SH-SY5Y (cell line): ENCODE results near the gene ENDOG.

Source experiments
- GATA2 ChIP-seq: IDR thresholded peaks from 2 replicates; pipeline ENCODE4 v1.6.1; 2011; ENCODE audit warnings: mild to moderate bottlenecking, low read depth, low read length
- GATA3 ChIP-seq: IDR thresholded peaks from 2 replicates; pipeline ENCODE4 v1.6.1; 2011; ENCODE audit warnings: low read depth, mild to moderate bottlenecking, low read length, moderate library complexity

ENDOG gene

DNA sequence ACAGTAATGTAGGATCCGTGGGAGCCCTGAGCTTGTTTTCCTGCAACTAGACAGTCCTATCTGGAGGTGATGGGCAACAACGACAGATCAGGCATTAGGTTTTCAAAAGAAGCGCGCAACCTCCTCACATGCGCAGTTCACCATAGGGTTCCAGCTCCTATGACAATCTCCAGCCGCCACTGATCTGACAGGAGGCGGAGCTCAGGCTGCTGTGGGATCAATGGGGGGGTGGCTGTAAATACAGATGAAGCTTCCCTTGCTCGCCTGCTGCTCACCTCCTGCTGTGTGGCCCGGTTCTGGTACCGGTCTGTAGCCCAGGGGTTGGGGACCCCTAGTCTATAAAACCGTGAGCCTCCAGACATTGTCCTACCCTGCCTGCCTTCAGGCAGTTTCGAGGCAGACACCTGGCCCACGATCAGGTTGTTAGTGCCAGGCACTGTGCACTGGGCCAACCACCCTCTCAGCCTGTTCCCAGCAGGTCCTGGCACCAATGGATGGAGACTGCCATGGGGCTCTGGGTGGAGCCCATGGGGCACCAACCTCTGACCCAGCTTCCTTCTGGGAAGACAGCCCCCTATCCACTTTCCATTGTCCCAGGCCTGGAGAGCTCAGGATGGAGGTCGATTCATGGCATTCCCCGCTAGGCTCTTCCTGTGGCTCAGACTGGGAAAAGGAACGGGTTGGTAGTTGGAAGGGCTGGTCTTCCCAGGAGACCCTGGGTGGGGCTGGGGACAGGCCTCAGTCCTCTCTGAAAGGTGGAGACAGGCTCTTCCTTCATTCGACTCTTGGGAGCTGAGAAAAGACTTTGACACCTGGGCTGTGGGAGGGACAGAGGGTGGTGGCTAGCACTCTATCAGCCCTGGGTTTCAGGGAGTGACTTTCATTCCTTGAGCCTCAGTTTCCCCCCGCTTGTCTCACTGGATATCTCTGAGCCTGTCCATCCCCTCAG is 1.7 kb downstream of the ENDOG start:
- TF ChIP-seq GATA3 (no peak), GATA2 (no peak)

- no peak for TF ChIP-seq GATA3
- TF ChIP-seq GATA2 = no peak
Measured at GRCh38 chr9:128820665-128821583, 2.6 kb downstream of the ENDOG start.

GRCh38 chr9:128821584-128822406 is 3.5 kb downstream of the ENDOG start:
- TF ChIP-seq GATA2 = no peak
- no peak for TF ChIP-seq GATA3

DNA sequence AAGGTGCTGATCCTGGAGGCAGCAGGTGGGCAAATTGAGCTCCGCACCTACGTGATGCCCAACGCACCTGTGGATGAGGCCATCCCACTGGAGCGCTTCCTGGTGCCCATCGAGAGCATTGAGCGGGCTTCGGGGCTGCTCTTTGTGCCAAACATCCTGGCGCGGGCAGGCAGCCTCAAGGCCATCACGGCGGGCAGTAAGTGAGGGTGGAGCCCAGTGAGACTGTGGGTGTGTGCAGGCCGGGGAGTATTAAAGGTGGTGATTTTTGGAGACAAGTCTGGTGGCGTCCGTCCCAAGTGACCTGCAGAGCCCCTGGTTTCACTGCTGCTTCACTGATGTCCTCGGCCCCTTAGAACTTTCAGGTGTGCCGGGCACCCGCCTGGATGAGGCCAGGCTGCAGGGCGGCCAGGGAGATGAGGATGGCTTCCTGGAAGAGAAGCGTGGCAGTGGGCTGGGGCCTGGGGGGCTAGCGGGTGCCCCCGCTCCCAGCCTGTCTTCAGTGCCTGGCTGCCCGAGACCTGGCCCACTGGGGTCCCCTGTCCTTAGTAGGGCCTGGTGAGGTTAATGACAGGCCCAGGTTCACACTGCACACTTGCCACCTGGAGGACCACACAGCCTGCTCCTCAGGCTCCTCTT is 4.2 kb downstream of the ENDOG start:
- TF ChIP-seq GATA3 (no peak), GATA2 (no peak)

- TF ChIP-seq GATA2 = no peak
- no peak for TF ChIP-seq GATA3
Measured at GRCh38 chr9:128823362-128823902, 5.1 kb downstream of the ENDOG start.

GRCh38 chr9:128823903-128824406 is 5.7 kb downstream of the ENDOG start:
- no peak for TF ChIP-seq GATA2

- TF ChIP-seq GATA2 (no peak), GATA3 (no peak)
Measured at GRCh38 chr9:128824911-128825310, 6.6 kb downstream of the ENDOG start.

GRCh38 chr9:128825923-128826700 is 7.8 kb downstream of the ENDOG start:
- TF ChIP-seq GATA3 = no peak
- TF ChIP-seq GATA2 = no peak

GRCh38 chr9:128828267-128828666 is 10.0 kb downstream of the ENDOG start:
- no peak for TF ChIP-seq GATA3
- TF ChIP-seq GATA2 = no peak

- no peak for TF ChIP-seq GATA2
- no peak for TF ChIP-seq GATA3
Measured at GRCh38 chr9:128828719-128829452, 10.6 kb downstream of the ENDOG start.

- TF ChIP-seq GATA2 (no peak), GATA3 (no peak)
Measured at GRCh38 chr9:128829477-128830251, 11.4 kb downstream of the ENDOG start, which contains the start of gene SPOUT1. Gene SPOUT1, minus strand, starts transcription at chr9:128829794. Its CDS starts 14 bp downstream, at chr9:128829780.
